Astrocyte (in vitro differentiated cells and primary cell): ENCODE results near the gene CREB3L1.

ENCODE experiments used
- EZH2 ChIP-seq: IDR thresholded peaks from 2 replicates; pipeline ENCODE4 v1.6.1; 2012; ENCODE audit warnings: mild to moderate bottlenecking, low read length, inconsistent platforms; ENCODE audit not compliant: insufficient read depth
- TF ChIP-seq, protein P1 (sequence below): IDR thresholded peaks from 2 replicates; pipeline ENCODE4 v1.5.1; 2011; ENCODE audit warnings: low read depth, mild to moderate bottlenecking, inconsistent platforms, low read length, moderate library complexity; ENCODE audit not compliant: insufficient read depth

DNA sequence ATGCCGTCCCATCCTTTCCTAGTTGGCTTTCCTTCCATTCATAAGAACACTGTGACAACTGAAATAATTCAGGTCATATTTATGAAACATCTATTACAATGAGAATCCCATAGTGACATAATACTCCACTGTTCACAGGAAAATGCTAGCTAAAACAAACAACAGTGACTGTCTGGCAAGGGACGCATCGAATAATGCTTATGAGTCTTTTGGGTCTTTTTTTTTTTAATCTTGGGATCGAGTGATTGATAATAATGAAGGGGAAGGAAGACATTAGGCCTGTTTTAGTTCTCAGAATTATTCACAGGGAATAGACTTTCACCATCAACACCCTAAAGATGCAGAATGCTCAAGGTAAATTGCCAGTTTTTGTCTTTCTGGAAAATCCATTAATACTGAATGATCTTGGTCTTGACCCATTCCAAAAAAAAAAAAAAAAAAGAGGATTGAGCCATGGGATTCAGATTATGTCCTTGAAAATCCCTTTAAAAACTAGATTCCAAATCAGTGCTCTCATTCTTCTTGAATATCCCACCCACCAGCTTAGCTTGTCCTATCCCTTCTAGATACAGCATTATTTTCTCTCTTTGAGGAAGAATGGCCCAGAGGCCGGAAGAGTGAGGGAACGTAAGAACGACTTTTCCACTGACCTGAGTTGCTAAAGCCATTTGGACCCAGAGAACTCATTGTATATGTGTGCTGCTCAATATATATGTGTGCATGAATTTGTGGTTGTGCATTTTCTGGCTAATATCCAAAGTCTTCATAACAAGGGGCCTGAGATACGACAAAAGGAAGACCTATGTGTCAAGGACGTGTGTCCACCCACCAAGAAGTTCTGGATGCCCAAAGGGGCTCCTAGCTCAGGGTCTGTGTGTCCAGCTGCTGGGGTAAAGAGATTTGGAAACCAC lies 35.2 kb upstream of the CREB3L1 start:
- TF ChIP-seq, protein P1, sequence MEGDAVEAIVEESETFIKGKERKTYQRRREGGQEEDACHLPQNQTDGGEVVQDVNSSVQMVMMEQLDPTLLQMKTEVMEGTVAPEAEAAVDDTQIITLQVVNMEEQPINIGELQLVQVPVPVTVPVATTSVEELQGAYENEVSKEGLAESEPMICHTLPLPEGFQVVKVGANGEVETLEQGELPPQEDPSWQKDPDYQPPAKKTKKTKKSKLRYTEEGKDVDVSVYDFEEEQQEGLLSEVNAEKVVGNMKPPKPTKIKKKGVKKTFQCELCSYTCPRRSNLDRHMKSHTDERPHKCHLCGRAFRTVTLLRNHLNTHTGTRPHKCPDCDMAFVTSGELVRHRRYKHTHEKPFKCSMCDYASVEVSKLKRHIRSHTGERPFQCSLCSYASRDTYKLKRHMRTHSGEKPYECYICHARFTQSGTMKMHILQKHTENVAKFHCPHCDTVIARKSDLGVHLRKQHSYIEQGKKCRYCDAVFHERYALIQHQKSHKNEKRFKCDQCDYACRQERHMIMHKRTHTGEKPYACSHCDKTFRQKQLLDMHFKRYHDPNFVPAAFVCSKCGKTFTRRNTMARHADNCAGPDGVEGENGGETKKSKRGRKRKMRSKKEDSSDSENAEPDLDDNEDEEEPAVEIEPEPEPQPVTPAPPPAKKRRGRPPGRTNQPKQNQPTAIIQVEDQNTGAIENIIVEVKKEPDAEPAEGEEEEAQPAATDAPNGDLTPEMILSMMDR = no peak
- TF ChIP-seq EZH2 = no peak
